HepG2 (cell line): ENCODE results near the gene EBPL.

Experiments used
- SIN3A ChIP-seq: IDR thresholded peaks from 2 replicates; pipeline ENCODE4 v1.6.1; 2011; ENCODE audit warnings: low read depth, mild to moderate bottlenecking, control low read depth, low read length, borderline replicate concordance
- SRF ChIP-seq: IDR thresholded peaks from 2 replicates; pipeline ENCODE4 v1.6.1; 2011; ENCODE audit warnings: mild to moderate bottlenecking, low read depth, low read length, moderate library complexity
- TF ChIP-seq, protein P1 (sequence below): sonication (generic); formaldehyde crosslinking; IDR thresholded peaks from 2 replicates; pipeline ENCODE4 v1.4.0; 2020; ENCODE audit warnings: mild to moderate bottlenecking, missing genetic modification reagents

DNA sequence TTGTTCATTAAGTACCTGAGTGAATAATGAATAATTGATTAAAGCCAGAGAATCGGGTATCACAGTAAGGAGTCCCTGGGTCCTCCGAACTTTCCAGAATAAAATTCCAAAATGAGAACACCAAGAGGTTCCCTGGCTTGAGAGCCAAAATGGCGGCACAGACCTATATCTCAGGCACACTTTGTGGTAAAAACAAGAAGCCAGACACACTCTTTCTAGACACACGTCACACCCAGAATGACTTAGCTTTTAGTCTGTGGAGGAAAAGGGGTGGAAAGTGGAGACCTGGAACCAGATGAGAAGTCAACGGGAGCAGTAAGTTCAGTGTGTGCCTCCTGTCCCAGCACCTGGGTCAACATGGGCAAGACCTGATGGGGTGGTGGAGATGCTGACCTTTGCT is 54.6 kb downstream of the EBPL start:
- no peak for TF ChIP-seq SIN3A
- TF ChIP-seq, protein P1, sequence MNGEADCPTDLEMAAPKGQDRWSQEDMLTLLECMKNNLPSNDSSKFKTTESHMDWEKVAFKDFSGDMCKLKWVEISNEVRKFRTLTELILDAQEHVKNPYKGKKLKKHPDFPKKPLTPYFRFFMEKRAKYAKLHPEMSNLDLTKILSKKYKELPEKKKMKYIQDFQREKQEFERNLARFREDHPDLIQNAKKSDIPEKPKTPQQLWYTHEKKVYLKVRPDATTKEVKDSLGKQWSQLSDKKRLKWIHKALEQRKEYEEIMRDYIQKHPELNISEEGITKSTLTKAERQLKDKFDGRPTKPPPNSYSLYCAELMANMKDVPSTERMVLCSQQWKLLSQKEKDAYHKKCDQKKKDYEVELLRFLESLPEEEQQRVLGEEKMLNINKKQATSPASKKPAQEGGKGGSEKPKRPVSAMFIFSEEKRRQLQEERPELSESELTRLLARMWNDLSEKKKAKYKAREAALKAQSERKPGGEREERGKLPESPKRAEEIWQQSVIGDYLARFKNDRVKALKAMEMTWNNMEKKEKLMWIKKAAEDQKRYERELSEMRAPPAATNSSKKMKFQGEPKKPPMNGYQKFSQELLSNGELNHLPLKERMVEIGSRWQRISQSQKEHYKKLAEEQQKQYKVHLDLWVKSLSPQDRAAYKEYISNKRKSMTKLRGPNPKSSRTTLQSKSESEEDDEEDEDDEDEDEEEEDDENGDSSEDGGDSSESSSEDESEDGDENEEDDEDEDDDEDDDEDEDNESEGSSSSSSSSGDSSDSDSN (CRISPR knock-in tag), result no peak
- no peak for TF ChIP-seq SRF
